IMR-90 (cell line): ENCODE measurements around the gene GPC4.

ENCODE experiments used
- CTCF ChIP-seq: conservative IDR thresholded peaks from 2 replicates; pipeline ENCODE4 v1.5.1; 2012; ENCODE audit warnings: mild to moderate bottlenecking, low read depth, low read length, improper control_type of control experiment
- FOS ChIP-seq: fragments of 150-350 bp; IDR thresholded peaks from 2 replicates; pipeline ENCODE4 v1.6.1; 2016; ENCODE audit warnings: low read depth, low read length
- MAZ ChIP-seq: IDR thresholded peaks from 2 replicates; pipeline ENCODE4 v1.6.1; 2012; ENCODE audit warnings: low read depth, mild to moderate bottlenecking, low read length, improper control_type of control experiment, moderate library complexity, borderline replicate concordance
- POLR2A ChIP-seq: IDR thresholded peaks from 2 replicates; pipeline ENCODE4 v1.6.1; 2012; ENCODE audit warnings: mild to moderate bottlenecking, low read depth, low read length
- RAD21 ChIP-seq: IDR thresholded peaks from 2 replicates; pipeline ENCODE4 v1.6.1; 2012; ENCODE audit warnings: low read length, improper control_type of control experiment
- TF ChIP-seq, protein P1 (sequence below): fragments of 150-350 bp; IDR thresholded peaks from 2 replicates; pipeline ENCODE4 v1.6.1; 2017; ENCODE audit warnings: mild to moderate bottlenecking, antibody characterized with exemption, low read length, low read depth

DNA sequence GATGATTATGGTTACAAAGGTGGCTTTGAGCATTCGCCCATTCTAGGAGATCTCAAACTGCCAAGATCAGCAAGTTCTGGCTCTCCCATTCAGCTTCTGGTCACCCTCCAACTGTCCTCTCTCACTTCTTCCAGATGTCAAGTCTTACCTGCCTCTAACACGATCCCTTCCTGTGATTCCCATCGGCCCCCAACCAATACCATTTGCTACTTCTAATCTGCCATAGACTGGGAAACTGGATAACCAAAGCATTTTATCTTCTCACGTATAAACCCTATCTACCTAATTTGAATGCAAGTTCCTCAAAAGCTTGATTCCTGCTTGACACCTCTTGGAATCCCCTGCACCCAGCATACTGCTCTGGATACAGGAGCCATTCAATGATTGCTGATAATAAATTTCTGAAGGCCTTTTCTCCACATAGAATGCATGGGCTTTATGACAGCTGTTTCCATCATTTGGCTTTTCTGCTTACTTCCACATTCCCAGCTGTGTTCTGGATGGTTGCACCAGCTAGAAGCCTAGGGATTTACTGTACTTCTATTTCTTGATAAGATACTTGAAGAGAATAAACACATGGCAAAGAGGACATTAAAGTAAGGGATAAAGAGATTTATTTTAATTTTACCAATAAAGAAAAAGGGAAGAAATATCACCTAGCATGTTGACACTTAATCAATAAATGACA lies 9.6 kb downstream of the GPC4 start:
- TF ChIP-seq CTCF (no peak), RAD21 (no peak), POLR2A (no peak), MAZ (no peak), FOS (no peak)
- TF ChIP-seq, protein P1, sequence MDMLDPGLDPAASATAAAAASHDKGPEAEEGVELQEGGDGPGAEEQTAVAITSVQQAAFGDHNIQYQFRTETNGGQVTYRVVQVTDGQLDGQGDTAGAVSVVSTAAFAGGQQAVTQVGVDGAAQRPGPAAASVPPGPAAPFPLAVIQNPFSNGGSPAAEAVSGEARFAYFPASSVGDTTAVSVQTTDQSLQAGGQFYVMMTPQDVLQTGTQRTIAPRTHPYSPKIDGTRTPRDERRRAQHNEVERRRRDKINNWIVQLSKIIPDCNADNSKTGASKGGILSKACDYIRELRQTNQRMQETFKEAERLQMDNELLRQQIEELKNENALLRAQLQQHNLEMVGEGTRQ = no peak
